Thyroid gland (tissue), 4 donors: ENCODE results near the gene ANKRD66. TPM values are rescaled to one million over a fixed set of nuclear protein-coding genes. Genes with fewer than 3 reads are reported as not detected.

ENCODE experiments used
- DNase-seq, 2 donors: peaks; one replicate each; pipeline ENCODE4 v3.0.0-alpha.2; 2019
- H3K27ac ChIP-seq, 3 donors: fragments of 200-600 bp; sonication (generic); 1 replicate in 2 of 3; 2 replicates in 1 of 3; pipeline ENCODE4 v1.5.1; 2016 to 2019; ENCODE audit warnings: mild to moderate bottlenecking in 1 of 3, moderate library complexity in 1 of 3
- H3K27me3 ChIP-seq: fragments of 200-600 bp; sonication (generic); one replicate; pipeline ENCODE4 v1.5.1; 2019
- H3K36me3 ChIP-seq, 2 donors: fragments of 200-600 bp; sonication (generic); one replicate each; pipeline ENCODE4 v1.5.1; 2016 to 2019
- H3K4me1 ChIP-seq, 2 donors: fragments of 200-600 bp; sonication (generic); one replicate each; pipeline ENCODE4 v1.5.1; 2017 to 2019
- H3K4me3 ChIP-seq, 3 donors: fragments of 200-600 bp; sonication (generic); replicated peaks in 1 of 3; 1 replicate in 2 of 3; 2 replicates in 1 of 3; pipeline ENCODE4 v1.5.1; 2016; ENCODE audit warnings: mild to moderate bottlenecking in 1 of 3
- H3K9me3 ChIP-seq: fragments of 200-600 bp; sonication (generic); one replicate; pipeline ENCODE4 v1.5.1; 2017
- POLR2A ChIP-seq, 2 donors: fragments of 450-650 bp; IDR thresholded peaks; one replicate each; pipeline ENCODE4 v1.6.1; 2017; ENCODE audit warnings: antibody characterized with exemption in 2 of 2, mild to moderate bottlenecking in 2 of 2, moderate library complexity in 1 of 2
- WGBS, 2 donors: methylation state at CpG; one replicate each; pipeline ENCODE4 v1.1.5; 2017; 5-methylcytosine and 5-hydroxymethylcytosine counted together
- intact Hi-C: fragments of 100-400 bp; cut with DNase I; formaldehyde crosslinking; loops from one replicate; pipeline ENCODE4 v1.15.1; 2023
- total RNA-seq, 4 donors: library from RNA; depleted of rRNA; stranded (reverse); fragments of >200 nt; gene quantifications; one replicate each; pipeline ENCODE4 v1.2.3, GENCODE V29; 2016
- TF ChIP-seq, protein P1 (sequence below), 6 experiments: fragments of 200-600 bp in 3 of 6; fragments of 450-650 bp in 3 of 6; sonication (generic) in 3 of 6; IDR thresholded peaks; one replicate each; pipeline ENCODE4 v1.5.1; 2016 to 2019; ENCODE audit warnings: antibody characterized with exemption in 6 of 6, mild to moderate bottlenecking in 2 of 6, inconsistent platforms in 1 of 6, moderate library complexity in 1 of 6

Gene ANKRD66
- total RNA-seq, 4 donors from 2014 or later = not detected

GRCh38 chr6:46715141-46715540, 31.6 kb upstream of the ANKRD66 start:
- TF ChIP-seq, protein P1, sequence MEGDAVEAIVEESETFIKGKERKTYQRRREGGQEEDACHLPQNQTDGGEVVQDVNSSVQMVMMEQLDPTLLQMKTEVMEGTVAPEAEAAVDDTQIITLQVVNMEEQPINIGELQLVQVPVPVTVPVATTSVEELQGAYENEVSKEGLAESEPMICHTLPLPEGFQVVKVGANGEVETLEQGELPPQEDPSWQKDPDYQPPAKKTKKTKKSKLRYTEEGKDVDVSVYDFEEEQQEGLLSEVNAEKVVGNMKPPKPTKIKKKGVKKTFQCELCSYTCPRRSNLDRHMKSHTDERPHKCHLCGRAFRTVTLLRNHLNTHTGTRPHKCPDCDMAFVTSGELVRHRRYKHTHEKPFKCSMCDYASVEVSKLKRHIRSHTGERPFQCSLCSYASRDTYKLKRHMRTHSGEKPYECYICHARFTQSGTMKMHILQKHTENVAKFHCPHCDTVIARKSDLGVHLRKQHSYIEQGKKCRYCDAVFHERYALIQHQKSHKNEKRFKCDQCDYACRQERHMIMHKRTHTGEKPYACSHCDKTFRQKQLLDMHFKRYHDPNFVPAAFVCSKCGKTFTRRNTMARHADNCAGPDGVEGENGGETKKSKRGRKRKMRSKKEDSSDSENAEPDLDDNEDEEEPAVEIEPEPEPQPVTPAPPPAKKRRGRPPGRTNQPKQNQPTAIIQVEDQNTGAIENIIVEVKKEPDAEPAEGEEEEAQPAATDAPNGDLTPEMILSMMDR (IDR thresholded peaks at IDR 0.05) = no peak
- intact Hi-C loops = no loop called here
- no peak overlapping the region for H3K27ac ChIP-seq
- no peaks in the 10 kb centered on the region for H3K4me1 ChIP-seq
- no peak overlapping the region for H3K4me3 ChIP-seq
- H3K27me3 ChIP-seq = no peaks in the 10 kb centered on the region
- no peaks in the 10 kb centered on the region for H3K36me3 ChIP-seq
- H3K9me3 ChIP-seq = no peaks in the 10 kb centered on the region
- no peak for DNase-seq

DNA sequence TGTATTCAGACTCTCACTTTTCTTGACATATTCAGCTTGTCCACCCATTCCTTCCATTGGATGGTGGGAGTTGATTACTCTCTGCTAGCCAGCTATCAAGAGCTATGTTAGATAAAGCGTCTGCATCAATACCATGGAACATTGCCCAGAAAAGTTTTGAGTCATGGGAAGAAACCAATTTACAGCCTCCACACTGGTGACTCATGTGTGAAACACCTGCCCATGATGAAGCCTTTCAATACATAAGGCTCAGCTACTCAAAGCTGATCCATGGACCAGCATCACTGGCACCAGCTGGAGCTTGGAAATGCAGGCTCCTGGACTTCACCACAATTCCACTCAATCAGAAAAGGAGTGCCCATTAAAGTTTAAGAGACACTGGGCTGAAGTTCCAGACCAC, 27.6 kb upstream of the ANKRD66 start:
- no peaks in the 10 kb centered on the region for H3K9me3 ChIP-seq
- H3K27ac ChIP-seq = no peak overlapping the region
- H3K4me1 ChIP-seq = no peaks in the 10 kb centered on the region
- WGBS, 2 donors = 68 to 100% methylated on average over 1 of the region's 1 CpG
- DNase-seq = no peak
- intact Hi-C loops = no loop called here
- TF ChIP-seq, protein P1 (IDR thresholded peaks at IDR 0.05) = no peak
- TF ChIP-seq POLR2A (IDR thresholded peaks at IDR 0.05) = no peak
- no peak overlapping the region for H3K4me3 ChIP-seq
- H3K36me3 ChIP-seq = no peaks in the 10 kb centered on the region
- H3K27me3 ChIP-seq = no peaks in the 10 kb centered on the region

DNA sequence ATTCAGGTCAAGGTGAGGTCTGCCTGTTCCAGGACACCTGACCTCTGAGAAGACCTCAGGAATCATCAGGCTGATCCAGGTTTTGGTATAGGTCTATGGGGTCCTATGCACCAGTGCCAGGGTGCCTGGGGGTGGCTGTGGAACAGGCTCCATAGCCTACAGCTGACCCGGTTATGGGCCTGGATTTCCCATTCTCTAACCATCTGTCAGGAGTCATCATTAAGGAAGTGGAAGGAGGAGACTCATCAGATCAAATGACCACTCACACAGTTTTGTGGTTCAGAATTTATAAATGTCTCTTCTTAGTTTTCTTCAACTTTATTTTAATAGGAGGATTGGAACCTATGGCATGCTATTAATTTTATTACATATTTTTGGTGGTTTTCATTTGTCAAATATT, 26.3 kb upstream of the ANKRD66 start:
- DNase-seq = no peak
- H3K27me3 ChIP-seq = no peaks in the 10 kb centered on the region
- no peak overlapping the region for H3K27ac ChIP-seq
- H3K4me3 ChIP-seq = no peak overlapping the region
- WGBS, 2 donors = 85 to 94% methylated on average over 1 of the region's 1 CpG
- no peaks in the 10 kb centered on the region for H3K9me3 ChIP-seq
- intact Hi-C loops = no loop called here
- no peaks in the 10 kb centered on the region for H3K4me1 ChIP-seq
- no peaks in the 10 kb centered on the region for H3K36me3 ChIP-seq
- no peak for TF ChIP-seq POLR2A (IDR thresholded peaks at IDR 0.05)
- TF ChIP-seq, protein P1 (IDR thresholded peaks at IDR 0.05) = no peak

GRCh38 chr6:46729787-46730326, 16.9 kb upstream of the ANKRD66 start:
- intact Hi-C loops = no loop called here
- H3K4me1 ChIP-seq = peaks cover 0 to 10% of the 10 kb centered on the region in 2 donors
- no peaks in the 10 kb centered on the region for H3K9me3 ChIP-seq
- 90 to 100% methylated on average over 1 of the region's 1 CpG for WGBS, 2 donors
- no peaks in the 10 kb centered on the region for H3K27me3 ChIP-seq
- H3K27ac ChIP-seq = no peak overlapping the region
- H3K4me3 ChIP-seq = no peak overlapping the region
- DNase-seq = no peak
- no peak for TF ChIP-seq POLR2A (IDR thresholded peaks at IDR 0.05)
- TF ChIP-seq, protein P1 (IDR thresholded peaks at IDR 0.05) = no peak
- no peaks in the 10 kb centered on the region for H3K36me3 ChIP-seq

DNA sequence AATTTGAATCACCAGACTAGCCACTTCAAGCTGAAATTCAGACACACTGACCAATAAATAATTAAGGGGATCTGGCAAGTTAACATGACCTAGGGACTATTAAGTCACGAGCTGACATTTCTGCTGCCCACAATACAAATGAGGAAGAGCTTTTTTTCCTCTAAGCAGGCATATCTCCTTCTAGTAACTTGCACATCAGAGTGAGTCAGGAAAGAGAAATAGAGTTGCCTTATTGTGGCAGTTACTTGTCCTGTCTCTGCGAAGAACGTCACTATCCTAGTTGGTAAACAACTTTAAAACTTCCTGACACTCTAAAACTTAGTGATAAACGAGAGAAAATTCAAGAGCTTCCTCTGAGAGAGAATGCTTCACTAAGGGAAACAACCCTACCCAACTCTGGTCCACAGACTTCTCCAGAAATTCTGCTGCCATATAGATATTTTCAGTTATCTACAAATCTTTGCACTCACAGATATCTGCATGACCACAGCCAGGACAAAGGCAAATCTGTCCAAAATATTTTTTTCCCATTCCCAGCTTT, 15.7 kb upstream of the ANKRD66 start:
- no peaks in the 10 kb centered on the region for H3K36me3 ChIP-seq
- no peak overlapping the region for H3K4me3 ChIP-seq
- TF ChIP-seq, protein P1 (IDR thresholded peaks at IDR 0.05) = no peak
- TF ChIP-seq POLR2A (IDR thresholded peaks at IDR 0.05) = no peak
- no peak for DNase-seq
- intact Hi-C loops = no loop called here
- H3K9me3 ChIP-seq = no peaks in the 10 kb centered on the region
- 62 to 63% methylated on average over 4 of the region's 4 CpGs for WGBS, 2 donors
- no peaks in the 10 kb centered on the region for H3K27me3 ChIP-seq
- no peak overlapping the region for H3K27ac ChIP-seq
- peaks cover 7 to 10% of the 10 kb centered on the region in 2 donors for H3K4me1 ChIP-seq
